IMR-90 (cell line): Measurements from ENCODE around the gene ZCCHC7. TPM values are rescaled to one million over a fixed set of nuclear protein-coding genes. Genes with fewer than 3 reads are reported as not detected.

ENCODE experiments used
- ATAC-seq: fragments of 200-7000 bp; cut with Tn5 transposase; 2 replicates; pipeline ENCODE4 v1.9.1; 2020; ENCODE audit warnings: low read depth, mild to moderate bottlenecking, moderate library complexity
- BruUV-seq: library from RNA; stranded (reverse); fragments of 400-500 nt; replicated peaks from 2 replicates; lab custom pipeline; 2021; lab: Mats Ljungman, UMichigan
- CTCF ChIA-PET: fragments of 300-600 bp; formaldehyde crosslinking; extraction: SDS; loops from one replicate; lab custom pipeline; 2021; ENCODE audit warnings: antibody characterized with exemption; lab: Yijun Ruan, JAX
- POLR2A ChIA-PET: fragments of 300-600 bp; sonication (Branson Sonifier 250); formaldehyde crosslinking; loops from one replicate; lab custom pipeline; 2022; ENCODE audit warnings: antibody characterized with exemption; ENCODE audit not compliant: unreplicated experiment; lab: Charles Lee
- DNase-seq: peaks from one replicate; pipeline ENCODE4 v3.0.0; 2013
- H2AFZ ChIP-seq: replicated peaks from 2 replicates; pipeline ENCODE3; 2013; ENCODE audit warnings: low read length, mild to moderate bottlenecking; ENCODE audit not compliant: poor library complexity
- H2AK5ac ChIP-seq: 2 replicates; pipeline ENCODE4 v1.6.1; 2013; ENCODE audit warnings: low read depth, low read length, inconsistent platforms
- H2AK9ac ChIP-seq: replicated peaks from 2 replicates; pipeline ENCODE3; 2013; ENCODE audit warnings: mild to moderate bottlenecking, low read depth, low read length, moderate library complexity; ENCODE audit not compliant: poor library complexity
- H2BK120ac ChIP-seq: 2 replicates; pipeline ENCODE4 v1.6.1; 2013; ENCODE audit warnings: low read depth, low read length, inconsistent platforms
- H2BK15ac ChIP-seq: 3 replicates; pipeline ENCODE4 v1.6.1; 2013; ENCODE audit warnings: low read depth, low read length, inconsistent platforms
- H2BK20ac ChIP-seq: 2 replicates; pipeline ENCODE4 v1.6.1; 2013; ENCODE audit warnings: low read depth, mild to moderate bottlenecking, inconsistent platforms, low read length, moderate library complexity
- H2BK5ac ChIP-seq: 2 replicates; pipeline ENCODE4 v1.6.1; 2013; ENCODE audit warnings: mild to moderate bottlenecking, low read depth, low read length, inconsistent platforms; ENCODE audit not compliant: poor library complexity, severe bottlenecking
- H3K14ac ChIP-seq: replicated peaks from 2 replicates; pipeline ENCODE4 v1.6.1; 2013; ENCODE audit warnings: low read depth, low read length, inconsistent platforms
- H3K18ac ChIP-seq: 2 replicates; pipeline ENCODE4 v1.6.1; 2013; ENCODE audit warnings: low read depth, low read length, control low read depth
- H3K23ac ChIP-seq: 2 replicates; pipeline ENCODE4 v1.6.1; 2013; ENCODE audit warnings: low read depth, low read length, inconsistent platforms
- H3K27ac ChIP-seq: 2 replicates; pipeline ENCODE4 v1.5.1; 2013; ENCODE audit warnings: mild to moderate bottlenecking, control low read depth, low read length; ENCODE audit not compliant: insufficient read depth
- H3K27me3 ChIP-seq: 2 replicates; pipeline ENCODE4 v1.6.1; 2013; ENCODE audit warnings: low read length; ENCODE audit not compliant: control insufficient read depth, insufficient read depth
- H3K36me3 ChIP-seq: 2 replicates; pipeline ENCODE4 v1.6.1; 2013; ENCODE audit warnings: low read length, mixed read lengths; ENCODE audit not compliant: control insufficient read depth, insufficient read depth
- H3K4ac ChIP-seq: 2 replicates; pipeline ENCODE4 v1.6.1; 2013; ENCODE audit warnings: low read depth, low read length, inconsistent platforms
- H3K4me1 ChIP-seq: 2 replicates; pipeline ENCODE4 v1.6.1; 2013; ENCODE audit warnings: low read length, mixed read lengths; ENCODE audit not compliant: control insufficient read depth, insufficient read depth
- H3K4me2 ChIP-seq: 2 replicates; pipeline ENCODE4 v1.6.1; 2013; ENCODE audit warnings: low read depth, mild to moderate bottlenecking, control low read depth, low read length, moderate library complexity
- H3K4me3 ChIP-seq: 2 replicates; pipeline ENCODE4 v1.5.1; 2013; ENCODE audit warnings: low read depth, mild to moderate bottlenecking, control low read depth, low read length, moderate library complexity; ENCODE audit not compliant: insufficient read depth
- H3K56ac ChIP-seq: 2 replicates; pipeline ENCODE4 v1.6.1; 2013; ENCODE audit warnings: low read length, inconsistent platforms; ENCODE audit not compliant: insufficient read depth; ENCODE audit errors: extremely low read depth
- H3K79me1 ChIP-seq, 2 experiments: 2 replicates each; pipeline ENCODE4 v1.6.1; 2013; ENCODE audit warnings: low read length in 2 of 2, inconsistent platforms in 1 of 2, low read depth in 1 of 2
- H3K9ac ChIP-seq: 2 replicates; pipeline ENCODE4 v1.6.1; 2013; ENCODE audit warnings: low read depth, low read length, control low read depth
- H3K9me1 ChIP-seq: 2 replicates; pipeline ENCODE4 v1.6.1; 2013; ENCODE audit warnings: low read length, inconsistent platforms; ENCODE audit not compliant: insufficient read depth
- H3K9me3 ChIP-seq: 2 replicates; pipeline ENCODE4 v1.6.1; 2013; ENCODE audit warnings: low read length; ENCODE audit not compliant: control insufficient read depth, insufficient read depth
- H4K20me1 ChIP-seq: 2 replicates; pipeline ENCODE4 v1.6.1; 2013; ENCODE audit warnings: low read length, inconsistent platforms; ENCODE audit not compliant: insufficient read depth
- H4K5ac ChIP-seq: 2 replicates; pipeline ENCODE4 v1.6.1; 2013; ENCODE audit warnings: mild to moderate bottlenecking, low read depth, low read length, control low read depth
- H4K8ac ChIP-seq, 2 experiments: 2 replicates each; pipeline ENCODE4 v1.6.1; 2013; ENCODE audit warnings: low read depth in 2 of 2, low read length in 2 of 2, control low read depth in 1 of 2, inconsistent platforms in 1 of 2
- H4K91ac ChIP-seq: 2 replicates; pipeline ENCODE4 v1.6.1; 2013; ENCODE audit warnings: low read depth, low read length, inconsistent platforms; ENCODE audit not compliant: insufficient read depth
- MAFK ChIP-seq: IDR thresholded peaks from 2 replicates; pipeline ENCODE4 v1.6.1; 2012; ENCODE audit warnings: low read depth, low read length, improper control_type of control experiment
- MXI1 ChIP-seq: IDR thresholded peaks from 2 replicates; pipeline ENCODE4 v1.6.1; 2012; ENCODE audit warnings: low read depth, mild to moderate bottlenecking, low read length, moderate library complexity, borderline replicate concordance
- WGBS, 2 experiments: methylation state at CpG; one replicate each; pipeline versions ENCODE4 v1.1.5 to v1.1.7; 2013; ENCODE audit warnings: missing lambda C conversion rate in 2 of 2; ENCODE audit not compliant: insufficient read length in 1 of 2; ENCODE audit errors: extremely low coverage in 2 of 2; 5-methylcytosine and 5-hydroxymethylcytosine counted together
- dilution Hi-C: fragments of 300-500 bp; cut with HindIII; formaldehyde crosslinking; loops from one replicate; pipeline ENCODE4 v1.14.3; 2018; ENCODE audit warnings: low sequenced_read_pairs; ENCODE audit not compliant: unreplicated experiment
- in situ Hi-C: fragments of 300-500 bp; cut with MboI; formaldehyde crosslinking; loops from 3 replicates; pipeline ENCODE4 v1.14.3; 2019; ENCODE audit warnings: low sequenced_read_pairs, inconsistent platforms, mixed read lengths
- intact Hi-C: fragments of 100-400 bp; cut with micrococcal nuclease; formaldehyde crosslinking; loops from 2 replicates; pipeline ENCODE4 v1.10.0; 2022
- polyA plus RNA-seq, 3 experiments: library from polyadenylated mRNA; depleted of rRNA; stranded (reverse); fragments of >200 nt; gene quantifications; 2 replicates each; pipeline ENCODE4 v1.2.3, GENCODE V29; 2012; ENCODE audit warnings: low replicate concordance in 1 of 3
- total RNA-seq: library from RNA; depleted of rRNA; stranded (reverse); fragments of >200 nt; gene quantifications from 2 replicates; pipeline ENCODE4 v1.2.3, GENCODE V29; 2012
- TF ChIP-seq, protein P1 (sequence below): fragments of 150-350 bp; IDR thresholded peaks from 2 replicates; pipeline ENCODE4 v1.6.1; 2017; ENCODE audit warnings: mild to moderate bottlenecking, antibody characterized with exemption, low read length, low read depth

The ZCCHC7 gene
- total and polyA plus RNA-seq, 2 of the 4 experiments (the other 2 are of a cell fraction) = 13.6 to 28.7 TPM

DNA sequence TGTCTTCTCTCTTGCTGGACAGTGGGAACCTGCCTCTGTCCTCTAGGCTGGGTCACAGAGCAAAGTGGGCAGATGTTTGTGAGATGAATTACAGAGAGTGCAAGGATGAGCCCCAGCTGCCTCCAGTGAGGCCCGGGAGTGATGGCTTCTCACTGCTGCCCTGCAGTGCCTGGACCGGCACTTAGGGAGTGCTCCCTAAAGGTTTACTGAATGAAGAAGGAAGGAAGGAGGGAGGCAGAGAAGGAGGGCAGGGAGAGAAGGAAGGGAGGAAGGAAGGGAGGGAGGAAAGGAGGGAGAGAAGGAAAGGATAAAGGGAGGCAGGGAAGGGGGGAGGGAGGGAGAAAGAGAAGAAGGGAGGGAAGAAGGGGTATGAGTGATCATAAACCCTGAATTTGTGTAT lies 259.5 kb downstream of the ZCCHC7 start:
- H3K79me1 ChIP-seq = no peaks in the 10 kb centered on the region
- in situ Hi-C loops (loop anchor here (10.0 kb wide), 1 partner anchor 65 kb away; no protein-coding TSS in a partner anchor), dilution Hi-C loops (no loop called here), intact Hi-C loops (no loop called here)
- 15% methylated on average over 2 of the region's 2 CpGs; no CpG with 5 or more reads in 1 of the 2 experiments for WGBS, 2 experiments
- no peak overlapping the region for H3K9ac ChIP-seq
- no peak overlapping the region for H3K4ac ChIP-seq
- no peak overlapping the region for H2AFZ ChIP-seq
- H3K14ac ChIP-seq = no peak overlapping the region
- ChIA-PET CTCF (no interaction called here), POLR2A (no interaction called here)
- no peak overlapping the region for H2AK9ac ChIP-seq
- TF ChIP-seq, protein P1, sequence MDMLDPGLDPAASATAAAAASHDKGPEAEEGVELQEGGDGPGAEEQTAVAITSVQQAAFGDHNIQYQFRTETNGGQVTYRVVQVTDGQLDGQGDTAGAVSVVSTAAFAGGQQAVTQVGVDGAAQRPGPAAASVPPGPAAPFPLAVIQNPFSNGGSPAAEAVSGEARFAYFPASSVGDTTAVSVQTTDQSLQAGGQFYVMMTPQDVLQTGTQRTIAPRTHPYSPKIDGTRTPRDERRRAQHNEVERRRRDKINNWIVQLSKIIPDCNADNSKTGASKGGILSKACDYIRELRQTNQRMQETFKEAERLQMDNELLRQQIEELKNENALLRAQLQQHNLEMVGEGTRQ = no peak
- TF ChIP-seq MAFK (no peak), MXI1 (no peak)
- no peak overlapping the region for H2BK120ac ChIP-seq
- H3K23ac ChIP-seq = no peak overlapping the region
- H3K56ac ChIP-seq = no peak overlapping the region
- no peak overlapping the region for H2BK5ac ChIP-seq
- no peak overlapping the region for H2BK15ac ChIP-seq
- H4K8ac ChIP-seq = no peak overlapping the region
- no peak overlapping the region for H3K18ac ChIP-seq
- no peak overlapping the region for H2AK5ac ChIP-seq
- H3K9me3 ChIP-seq = peaks cover 5% of the 10 kb centered on the region
- no peak overlapping the region for H3K4me2 ChIP-seq
- no peaks in the 10 kb centered on the region for H3K9me1 ChIP-seq
- H4K20me1 ChIP-seq = no peaks in the 10 kb centered on the region
- no peak overlapping the region for H4K91ac ChIP-seq
- H3K36me3 ChIP-seq = no peaks in the 10 kb centered on the region
- no peak overlapping the region for H3K27ac ChIP-seq
- no TSS peak for BruUV-seq
- H3K4me1 ChIP-seq = no peaks in the 10 kb centered on the region
- no peak overlapping the region for H2BK20ac ChIP-seq
- H3K4me3 ChIP-seq = no peak overlapping the region
- no peak overlapping the region for H4K5ac ChIP-seq
- ATAC-seq (no peak), DNase-seq (no peak)
- peaks cover 24% of the 10 kb centered on the region for H3K27me3 ChIP-seq
